ENCODE results near the gene MRI1. TPM values are rescaled to one million over a fixed set of nuclear protein-coding genes. Genes with fewer than 3 reads are reported as not detected.

MRI1 gene
- total RNA-seq, 4 donors from 2014 or later: 63.0 to 304 (median 99.2) TPM

DNA sequence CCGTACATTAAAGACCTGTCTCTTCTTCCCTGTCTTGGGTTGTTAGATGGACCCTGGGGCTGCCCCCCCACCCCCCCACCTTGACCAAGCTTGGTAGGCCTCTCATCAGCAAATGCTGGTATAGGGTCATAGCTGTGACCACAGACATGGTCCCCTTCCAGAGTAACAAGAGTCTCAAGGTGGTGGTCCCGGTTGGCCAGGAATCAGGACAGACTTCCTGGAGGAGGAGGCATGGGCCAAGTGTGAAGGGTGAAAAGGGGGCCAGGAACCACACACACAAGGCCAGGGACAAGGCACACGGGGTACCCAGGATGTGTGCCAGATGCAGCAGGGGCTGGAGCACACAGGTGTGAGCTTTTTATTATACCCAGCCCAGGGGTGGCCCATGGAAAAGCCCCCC, 1.1 kb upstream of the MRI1 start:
- no peak for DNase-seq
- intact Hi-C loops (cut with DNase I; ENCODE audit: low total_unique reads): loop anchor here (10.0 kb wide), 1 partner anchor 102 kb away; no protein-coding TSS in a partner anchor
- Histone ChIP-seq H3K27me3 (no peaks in the 10 kb centered on the region), H3K36me3 (peaks cover 0 to 17% (median 5%) of the 10 kb centered on the region in 4 donors), H3K4me3 (no peak overlapping the region), H3K9me3 (no peaks in the 10 kb centered on the region), H3K4me1 (peaks cover 7 to 18% (median 15%) of the 10 kb centered on the region in 4 donors), H3K27ac (no peak overlapping the region)
- TF ChIP-seq CTCF (IDR thresholded peaks at IDR 0.05) (no peak), EP300 (IDR thresholded peaks at IDR 0.05; ENCODE audit: low read depth) (no peak), POLR2A (IDR thresholded peaks at IDR 0.05) (no peak), POLR2AphosphoS5 (IDR thresholded peaks at IDR 0.05) (no peak)
- 80% methylated on average over 3 of the region's 3 CpGs; no CpG with 5 or more reads in 1 of the 2 donors for WGBS, 2 donors (ENCODE audit: low coverage in 1 of 2)
- in situ Hi-C loops (cut with MboI; ENCODE audit: low pct_ligation_motif_present in 1 of 4, low pct_unique_long_range_greater_than_20kb in 1 of 4, low sequenced_read_pairs in 3 of 4): loop anchor here in 1 of 4 donors (25.0 kb wide), 1 partner anchor 99 kb away; no protein-coding TSS in a partner anchor

GRCh38 chr19:13764821-13765394, 586 bp downstream of the MRI1 start:
- H3K27me3 ChIP-seq: no peaks in the 10 kb centered on the region
- DNase-seq: peak; percentile 42
- H3K4me3 ChIP-seq: peak overlapping the region; percentile 72 to 94 (median 80)
- peaks cover 0 to 17% (median 8%) of the 10 kb centered on the region in 4 donors for H3K36me3 ChIP-seq
- peaks cover 7 to 18% (median 15%) of the 10 kb centered on the region in 4 donors for H3K4me1 ChIP-seq
- 1 to 11% methylated on average over 5 to 42 of the region's 48 CpGs for WGBS, 2 donors (ENCODE audit: low coverage in 1 of 2)
- intact Hi-C loops (cut with DNase I; ENCODE audit: low total_unique reads) (loop anchor here (10.0 kb wide), 1 partner anchor 100 kb away; no protein-coding TSS in a partner anchor), in situ Hi-C loops (cut with MboI; ENCODE audit: low pct_ligation_motif_present in 1 of 4, low pct_unique_long_range_greater_than_20kb in 1 of 4, low sequenced_read_pairs in 3 of 4) (loop anchor here in 1 of 4 donors (25.0 kb wide), 1 partner anchor 97 kb away; no protein-coding TSS in a partner anchor)
- no peaks in the 10 kb centered on the region for H3K9me3 ChIP-seq
- peak overlapping the region; percentile 72 to 89 (median 80) for H3K27ac ChIP-seq
- no peak for TF ChIP-seq POLR2AphosphoS5 (IDR thresholded peaks at IDR 0.05)
- no peak for TF ChIP-seq CTCF (IDR thresholded peaks at IDR 0.05)
- TF ChIP-seq EP300 (IDR thresholded peaks at IDR 0.05; ENCODE audit: low read depth): no peak
- no peak for TF ChIP-seq POLR2A (IDR thresholded peaks at IDR 0.05)

DNA sequence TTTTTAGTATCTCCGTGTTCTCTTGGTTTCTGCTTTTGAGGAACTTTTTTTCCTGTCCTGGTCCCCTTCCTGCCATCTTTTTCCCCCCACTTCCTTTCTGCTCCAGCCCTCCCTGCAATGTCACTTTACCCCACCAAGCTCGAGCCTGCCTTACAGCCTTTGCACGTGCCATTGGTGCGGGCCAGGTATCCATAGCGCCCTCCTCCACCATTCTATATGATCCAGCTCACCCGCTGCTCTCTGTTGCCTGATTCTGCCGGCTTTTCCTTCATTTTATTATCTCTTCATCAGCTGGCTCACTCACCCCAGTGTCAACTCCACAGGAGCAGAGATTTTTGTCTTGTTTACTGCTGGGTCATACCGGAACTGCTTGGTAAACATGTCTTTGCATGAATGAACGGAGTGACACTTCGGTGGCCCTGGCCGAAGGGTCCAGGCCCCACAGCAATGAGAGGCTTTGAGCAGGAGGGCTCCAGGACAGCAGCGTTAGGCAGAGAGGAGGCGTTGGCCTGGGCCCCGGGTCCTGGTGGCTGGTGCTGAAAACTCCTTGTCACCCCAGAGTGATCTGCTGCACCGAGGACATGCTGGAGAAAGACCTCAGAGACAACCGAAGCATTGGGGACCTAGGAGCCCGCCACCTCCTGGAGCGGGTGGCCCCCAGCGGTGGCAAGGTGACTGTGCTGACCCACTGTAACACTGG, 1.2 kb downstream of the MRI1 start:
- Histone ChIP-seq H3K27me3 (no peaks in the 10 kb centered on the region), H3K4me1 (peaks cover 7 to 18% (median 15%) of the 10 kb centered on the region in 4 donors), H3K9me3 (no peaks in the 10 kb centered on the region), H3K27ac (peak overlapping the region; percentile 72 to 89 (median 80)), H3K36me3 (peaks cover 0 to 24% (median 9%) of the 10 kb centered on the region in 4 donors), H3K4me3 (peak overlapping the region in 3 of 4 donors; percentile 72 to 94 (median 72))
- DNase-seq: no peak
- intact Hi-C loops (cut with DNase I; ENCODE audit: low total_unique reads): loop anchor here (10.0 kb wide), 1 partner anchor 99 kb away; no protein-coding TSS in a partner anchor
- 28 to 48% methylated on average over 7 to 19 of the region's 19 CpGs for WGBS, 2 donors (ENCODE audit: low coverage in 1 of 2)
- in situ Hi-C loops (cut with MboI; ENCODE audit: low pct_ligation_motif_present in 1 of 4, low pct_unique_long_range_greater_than_20kb in 1 of 4, low sequenced_read_pairs in 3 of 4): loop anchor here in 1 of 4 donors (25.0 kb wide), 1 partner anchor 97 kb away; no protein-coding TSS in a partner anchor
- TF ChIP-seq EP300 (IDR thresholded peaks at IDR 0.05; ENCODE audit: low read depth): no peak
- TF ChIP-seq POLR2AphosphoS5 (IDR thresholded peaks at IDR 0.05): no peak
- TF ChIP-seq POLR2A (IDR thresholded peaks at IDR 0.05): no peak
- no peak for TF ChIP-seq CTCF (IDR thresholded peaks at IDR 0.05)

DNA sequence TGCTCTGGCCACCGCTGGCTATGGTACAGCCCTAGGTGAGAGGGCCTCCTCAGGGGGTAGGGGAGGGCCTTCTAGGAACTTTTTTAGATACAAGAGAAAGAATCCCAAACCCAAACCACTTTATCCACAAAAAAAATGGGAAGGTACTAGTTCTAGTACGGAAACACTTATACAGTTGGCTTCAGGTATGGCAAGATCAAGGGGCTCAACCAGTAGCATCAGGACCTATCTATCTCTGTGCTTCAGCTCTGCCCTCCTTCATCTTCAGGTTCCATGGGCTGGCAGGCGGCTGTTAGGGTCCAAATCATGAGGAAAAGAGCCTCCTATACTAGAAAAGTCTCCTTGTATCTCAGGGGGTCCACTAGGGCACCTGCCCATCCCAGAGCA, 1.8 kb downstream of the MRI1 start:
- no peaks in the 10 kb centered on the region for H3K27me3 ChIP-seq
- intact Hi-C loops (cut with DNase I; ENCODE audit: low total_unique reads): loop anchor here (10.0 kb wide), 1 partner anchor 99 kb away; no protein-coding TSS in a partner anchor
- H3K4me1 ChIP-seq: peaks cover 7 to 18% (median 15%) of the 10 kb centered on the region in 4 donors
- H3K36me3 ChIP-seq: peaks cover 0 to 28% (median 11%) of the 10 kb centered on the region in 4 donors
- no peak overlapping the region for H3K27ac ChIP-seq
- TF ChIP-seq POLR2A (IDR thresholded peaks at IDR 0.05) (no peak), CTCF (IDR thresholded peaks at IDR 0.05) (no peak), POLR2AphosphoS5 (IDR thresholded peaks at IDR 0.05) (no peak), EP300 (IDR thresholded peaks at IDR 0.05; ENCODE audit: low read depth) (no peak)
- H3K4me3 ChIP-seq: no peak overlapping the region
- 98 to 100% methylated on average over 2 to 3 of the region's 3 CpGs for WGBS, 2 donors (ENCODE audit: low coverage in 1 of 2)
- H3K9me3 ChIP-seq: no peaks in the 10 kb centered on the region
- no peak for DNase-seq
- in situ Hi-C loops (cut with MboI; ENCODE audit: low pct_ligation_motif_present in 1 of 4, low pct_unique_long_range_greater_than_20kb in 1 of 4, low sequenced_read_pairs in 3 of 4): loop anchor here in 1 of 4 donors (25.0 kb wide), 1 partner anchor 96 kb away; no protein-coding TSS in a partner anchor

Measured in transverse colon (tissue), 4 donors.